DMS114 treated with DMSO at 0.1 percent for 48 hours (cell line): ENCODE data around the gene EHMT1.

Source experiments
- DNase-seq: peaks from one replicate; lab custom pipeline; 2025; ENCODE audit not compliant: unreplicated experiment; lab: John Stamatoyannopoulos, UW

Gene EHMT1

GRCh38 chr9:137817236-137818200 lies 198.7 kb downstream of the EHMT1 start:
- no peak for DNase-seq

- no peak for DNase-seq
These were observed 199.5 kb downstream of the EHMT1 start for GRCh38 chr9:137818286-137818685.

DNA sequence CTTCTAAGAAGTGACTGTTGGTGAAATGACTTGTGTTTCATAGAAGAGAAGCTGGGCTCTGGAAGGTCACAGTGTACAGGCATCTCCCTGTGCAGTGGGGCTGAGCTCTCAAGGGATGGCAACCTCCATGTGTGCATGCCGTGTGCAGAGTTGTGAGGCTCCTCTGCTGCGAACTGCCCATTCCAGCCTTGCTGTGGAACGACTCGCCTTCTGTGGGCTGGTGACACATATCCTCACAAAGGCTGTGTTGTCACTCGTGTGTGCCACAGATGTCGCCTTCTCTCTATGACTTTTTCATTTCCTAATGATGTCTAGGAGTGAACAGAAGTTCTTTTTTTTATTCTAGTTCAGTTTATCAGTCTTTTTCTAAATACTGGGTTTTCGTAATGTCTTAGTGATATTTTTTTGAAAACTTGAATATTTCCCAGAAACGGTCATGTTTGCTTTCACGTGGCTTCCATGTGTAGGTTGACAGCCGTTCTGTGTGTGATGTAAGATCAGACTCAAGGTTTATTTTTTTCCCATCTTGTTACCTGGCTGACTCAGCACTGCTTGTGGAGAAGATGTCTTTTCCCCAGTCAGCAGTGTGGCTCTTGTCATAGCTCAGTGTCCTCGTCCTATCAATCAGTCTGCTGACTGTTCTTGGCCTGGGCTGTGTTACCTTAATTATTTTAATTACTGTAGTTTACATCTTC lies 201.5 kb downstream of the EHMT1 start:
- no peak for DNase-seq

- no peak for DNase-seq
These were observed 205.4 kb downstream of the EHMT1 start for GRCh38 chr9:137823986-137824771.

- no peak for DNase-seq
These were observed 206.7 kb downstream of the EHMT1 start for GRCh38 chr9:137825324-137825989.

DNA sequence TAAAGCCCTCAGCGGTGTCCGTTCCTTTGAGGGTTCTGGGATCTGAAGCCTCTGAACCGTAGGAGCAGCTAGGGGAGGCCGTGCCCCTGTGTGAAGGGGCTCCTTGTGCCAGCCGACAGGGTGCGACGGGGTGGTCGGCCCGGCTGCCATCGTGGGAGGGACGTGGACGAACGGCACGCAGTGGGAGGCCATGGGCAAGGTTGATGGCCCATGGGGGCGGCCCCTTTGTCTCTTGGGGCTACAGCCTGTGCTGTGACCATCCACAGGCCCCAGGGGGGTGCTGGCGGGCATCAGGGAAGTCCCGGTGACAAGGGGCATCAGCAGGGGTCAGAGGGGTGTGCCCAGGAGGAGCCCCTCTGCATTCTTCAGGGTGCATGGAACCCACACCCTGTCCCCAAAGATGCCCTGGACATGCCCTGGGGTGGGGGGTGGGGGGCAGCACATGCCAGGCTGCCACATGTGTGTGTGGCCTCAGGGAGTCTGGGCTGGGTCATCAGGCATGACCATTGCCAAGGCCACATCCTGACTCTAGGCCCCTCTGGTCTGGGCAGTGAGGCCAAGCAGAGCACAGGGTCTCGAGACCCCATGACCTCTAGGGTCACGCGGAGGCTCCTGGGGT lies 209.2 kb downstream of the EHMT1 start:
- no peak for DNase-seq

DNA sequence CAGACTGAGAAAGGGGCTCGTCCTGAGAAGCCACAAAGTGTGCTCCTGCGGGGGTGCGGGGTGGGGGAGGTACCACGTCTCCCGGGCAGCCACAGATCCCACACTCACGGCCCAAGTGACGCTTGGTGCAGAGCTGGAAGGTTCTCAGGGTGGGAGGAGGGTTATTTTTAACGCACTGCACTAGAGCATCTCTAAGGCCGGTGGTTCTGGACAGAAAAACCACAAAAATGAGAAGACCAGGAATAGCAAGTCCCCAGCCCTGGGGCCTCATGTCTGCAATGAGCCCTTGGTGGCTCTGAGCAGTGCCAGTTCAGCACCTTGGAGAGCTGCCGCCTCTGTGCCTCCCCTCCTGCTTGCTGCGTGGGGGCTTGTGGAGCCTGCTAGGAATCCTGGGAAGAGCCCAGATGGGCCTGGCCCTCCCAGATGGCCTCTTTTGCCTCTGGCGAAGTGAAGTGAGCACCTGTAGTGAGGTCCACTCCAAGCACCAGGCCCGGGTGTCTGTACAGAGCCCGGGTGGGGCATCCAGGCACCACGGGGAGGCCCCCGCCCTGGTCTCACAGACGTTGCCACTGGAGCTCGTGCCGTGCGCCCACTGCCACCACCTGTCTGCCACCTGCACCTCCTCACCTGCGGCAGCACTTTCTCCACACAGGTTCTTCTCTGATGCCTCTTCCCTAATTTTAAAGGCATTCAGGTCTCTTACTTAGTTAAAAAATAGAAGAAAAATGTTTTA lies 209.9 kb downstream of the EHMT1 start:
- DNase-seq: no peak

- DNase-seq: no peak
These were observed 210.6 kb downstream of the EHMT1 start for GRCh38 chr9:137829260-137829996.

DNA sequence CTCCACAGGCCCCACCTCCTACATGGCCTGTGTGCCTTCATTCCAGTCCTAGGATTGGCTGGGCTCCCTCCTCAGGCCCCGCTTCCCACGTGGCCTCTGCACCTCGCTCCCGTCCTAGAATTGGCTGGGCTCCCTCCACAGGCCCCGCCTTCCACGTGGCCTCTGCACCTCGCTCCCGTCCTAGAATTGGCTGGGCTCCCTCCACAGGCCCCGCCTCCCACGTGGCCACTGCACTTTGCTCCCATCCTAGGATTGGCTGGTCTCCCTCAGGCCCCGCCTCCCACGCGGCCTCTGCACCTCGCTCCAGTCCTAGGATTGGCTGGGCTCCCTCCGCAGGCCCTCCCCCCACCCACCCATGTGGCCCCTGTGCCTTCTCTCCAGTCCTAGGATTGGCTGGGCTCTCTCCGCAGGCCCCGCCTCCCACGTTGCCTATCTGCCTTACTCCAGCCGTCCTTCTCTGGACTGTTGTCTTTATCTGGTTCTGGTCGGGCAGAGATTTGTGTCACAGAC lies 213.4 kb downstream of the EHMT1 start:
- DNase-seq: no peak

DNA sequence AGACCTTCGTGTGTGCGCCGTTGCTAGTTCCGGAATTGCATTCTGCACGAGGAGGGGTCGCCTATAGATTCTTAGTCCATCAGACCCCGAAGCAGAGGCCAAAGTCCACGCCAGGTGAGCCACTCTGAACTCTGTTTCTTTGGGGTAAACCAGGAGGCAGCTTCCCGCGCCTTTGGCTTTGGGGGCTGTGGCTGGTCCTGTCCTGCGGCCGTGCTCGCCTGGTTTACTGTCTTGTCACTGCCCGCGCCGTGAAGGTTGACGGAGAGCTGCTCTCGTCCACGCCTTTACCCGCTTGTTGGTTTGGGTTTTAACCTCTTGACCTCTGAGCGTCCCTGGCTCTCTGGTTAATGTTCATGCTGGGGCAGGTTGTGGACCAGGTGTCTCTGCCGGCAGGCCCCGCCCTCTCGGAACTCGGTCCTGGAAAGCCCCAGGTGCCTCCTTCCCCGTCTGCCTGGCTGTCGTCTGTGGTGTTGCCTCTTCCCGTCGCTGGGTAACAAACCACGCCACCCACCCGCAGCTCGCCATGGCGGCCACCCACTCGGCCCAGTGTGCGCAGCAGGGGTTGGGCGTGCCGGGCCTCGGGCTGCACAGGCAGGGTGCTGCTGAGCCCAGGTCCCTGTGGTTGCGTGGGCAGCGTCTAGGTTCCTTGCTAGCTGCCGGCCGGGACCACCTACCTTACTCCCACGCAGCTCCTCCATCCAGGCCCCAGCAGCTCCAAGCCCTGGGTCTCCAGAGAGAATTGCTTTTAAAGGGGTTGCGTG lies 214.2 kb downstream of the EHMT1 start:
- DNase-seq: no peak

DNA sequence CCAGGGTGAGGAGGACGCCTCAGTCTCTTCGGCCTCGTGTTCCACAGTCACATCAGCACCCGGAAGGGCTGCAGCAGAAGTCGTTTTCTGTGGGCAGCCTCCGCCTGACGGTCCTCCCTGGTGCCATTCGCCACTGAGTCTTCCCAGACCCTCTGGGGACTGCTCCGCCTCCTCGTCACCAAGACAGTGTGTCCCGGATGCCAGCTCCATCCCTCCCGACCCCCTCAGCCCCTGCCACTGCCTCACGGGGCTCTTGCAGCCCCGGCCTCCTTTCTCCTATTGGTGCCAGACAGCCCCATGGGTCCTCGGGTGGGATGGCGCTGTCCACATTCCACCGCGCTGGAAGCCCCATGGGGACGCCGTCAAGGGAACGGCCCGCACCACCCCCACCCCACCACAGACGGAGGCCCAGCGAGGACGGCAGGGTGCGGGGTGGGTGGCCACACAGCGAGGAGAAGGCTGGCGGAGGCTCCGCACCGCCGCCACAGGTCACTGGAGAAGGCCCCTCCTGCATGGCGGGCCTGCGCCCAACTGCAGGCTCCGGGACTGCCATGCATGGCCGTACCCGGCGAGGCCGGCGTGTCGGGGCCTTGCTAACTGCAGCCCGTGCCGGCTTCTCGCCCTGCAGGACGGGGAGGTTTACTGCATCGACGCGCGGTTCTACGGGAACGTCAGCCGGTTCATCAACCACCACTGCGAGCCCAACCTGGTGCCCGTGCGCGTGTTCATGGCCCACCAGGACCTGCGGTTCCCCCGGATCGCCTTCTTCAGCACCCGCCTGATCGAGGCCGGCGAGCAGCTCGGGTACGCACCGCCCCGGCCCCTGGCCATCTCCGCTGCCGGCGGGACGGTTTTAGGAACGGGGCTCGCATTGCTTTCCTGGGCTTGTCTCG lies 215.2 kb downstream of the EHMT1 start:
- no peak for DNase-seq

DNA sequence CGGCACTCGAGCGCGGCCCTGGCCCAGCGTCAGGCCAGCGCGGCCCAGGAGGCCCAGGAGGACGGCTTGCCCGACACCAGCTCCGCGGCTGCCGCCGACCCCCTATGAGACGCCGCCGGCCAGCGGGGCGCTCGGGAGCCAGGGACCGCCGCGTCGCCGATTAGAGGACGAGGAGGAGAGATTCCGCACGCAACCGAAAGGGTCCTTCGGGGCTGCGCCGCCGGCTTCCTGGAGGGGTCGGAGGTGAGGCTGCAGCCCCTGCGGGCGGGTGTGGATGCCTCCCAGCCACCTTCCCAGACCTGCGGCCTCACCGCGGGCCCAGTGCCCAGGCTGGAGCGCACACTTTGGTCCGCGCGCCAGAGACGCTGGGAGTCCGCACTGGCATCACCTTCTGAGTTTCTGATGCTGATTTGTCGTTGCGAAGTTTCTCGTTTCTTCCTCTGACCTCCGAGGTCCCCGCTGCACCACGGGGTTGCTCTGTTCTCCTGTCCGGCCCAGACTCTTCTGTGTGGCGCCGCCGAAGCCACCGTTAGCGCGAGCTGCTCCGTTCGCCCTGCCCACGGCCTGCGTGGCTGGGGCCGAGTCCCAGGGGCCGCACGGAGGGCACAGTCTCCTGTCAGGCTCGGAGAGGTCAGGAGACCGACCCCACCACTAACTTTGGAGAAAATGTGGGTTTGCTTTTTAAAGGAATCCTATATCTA lies 216.2 kb downstream of the EHMT1 start:
- DNase-seq: no peak

GRCh38 chr9:137836151-137836830 lies 217.5 kb downstream of the EHMT1 start:
- DNase-seq: no peak

DNA sequence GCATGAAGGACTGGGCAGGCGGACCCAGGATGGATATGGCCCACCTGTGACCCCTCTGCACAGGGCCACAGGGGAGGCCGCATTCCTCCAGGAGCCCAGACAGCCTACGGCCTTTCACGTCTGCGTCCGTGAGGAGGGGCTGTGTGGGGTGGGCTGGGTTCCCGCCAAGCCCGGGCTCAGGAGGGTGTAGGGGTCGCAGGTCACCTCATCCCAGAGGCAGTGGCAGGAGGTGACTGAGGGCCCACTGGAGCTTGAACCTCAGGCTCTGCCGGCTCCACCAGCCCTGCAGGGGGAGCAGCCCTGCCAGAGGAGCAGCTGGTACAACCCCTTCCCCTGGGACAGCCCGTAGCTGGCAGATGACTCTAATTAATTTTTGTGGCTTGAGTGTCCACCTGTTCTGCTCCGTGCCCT lies 218.0 kb downstream of the EHMT1 start:
- no peak for DNase-seq

DNA sequence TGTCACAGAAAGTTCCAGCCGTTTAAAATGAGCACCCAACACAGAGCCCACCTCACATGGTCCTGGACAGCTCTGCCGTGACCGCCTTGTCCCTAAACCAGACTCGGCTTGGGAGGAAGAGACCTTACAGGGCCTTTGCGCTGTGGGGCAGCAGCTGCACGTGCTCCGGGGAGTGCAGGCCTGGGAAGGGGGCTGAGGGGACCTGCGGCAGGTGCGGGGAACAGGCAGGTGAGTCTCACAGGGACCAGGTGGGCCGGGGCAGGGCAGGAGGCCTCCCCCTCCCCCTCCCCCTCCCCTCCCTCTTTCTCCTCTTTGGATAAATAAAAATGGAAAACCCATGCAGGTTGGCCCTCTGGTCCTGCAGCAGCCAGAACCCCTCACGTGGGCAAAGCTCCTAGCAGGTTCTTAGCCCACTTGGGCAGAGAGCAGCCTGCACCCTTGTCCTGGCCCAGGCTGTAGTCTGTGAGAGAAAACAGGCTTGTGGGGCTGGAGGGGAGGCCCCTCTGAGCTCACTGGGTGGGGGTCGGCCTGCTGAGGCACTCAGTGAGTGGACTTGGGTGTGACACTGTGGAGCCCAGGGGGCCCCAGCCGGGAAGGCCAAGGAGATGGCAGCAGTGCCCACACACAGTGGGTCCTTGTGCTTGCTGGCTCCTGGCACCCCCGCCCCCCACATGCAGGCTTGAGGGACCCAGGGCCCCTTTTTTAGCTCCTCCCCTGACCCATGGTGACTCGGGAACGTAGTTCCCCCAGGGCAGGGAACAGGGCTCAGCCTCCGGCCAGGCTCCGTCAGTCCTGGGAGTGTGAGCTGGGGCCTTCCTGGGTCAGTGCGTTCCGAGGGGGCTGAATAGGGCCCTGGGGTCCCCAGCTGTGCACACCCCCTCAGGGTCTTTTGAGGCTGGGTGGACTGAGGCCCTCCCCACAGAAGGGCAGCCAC lies 218.8 kb downstream of the EHMT1 start:
- no peak for DNase-seq
